HAP-1 (cell line): ENCODE results near the gene LRP6.

Experiments used
- DNase-seq, 2 experiments: peaks; one replicate each; pipeline ENCODE4 v3.0.0-alpha.2; 2016 to 2020; ENCODE audit warnings: low spot score in 2 of 2
- H3K27me3 ChIP-seq: fragments of 250-450 bp; sonication (Bioruptor Pico); 2 replicates; pipeline ENCODE4 v1.5.1; 2020; ENCODE audit warnings: low read depth, mild to moderate bottlenecking, moderate library complexity
- H3K36me3 ChIP-seq: fragments of 250-450 bp; sonication (Bioruptor Pico); replicated peaks from 2 replicates; pipeline ENCODE4 v1.5.1; 2020; ENCODE audit warnings: mild to moderate bottlenecking
- H3K4me1 ChIP-seq: fragments of 250-450 bp; sonication (Bioruptor Pico); 2 replicates; pipeline ENCODE4 v1.5.1; 2020; ENCODE audit warnings: mild to moderate bottlenecking
- H3K4me3 ChIP-seq: fragments of 250-450 bp; sonication (Bioruptor Pico); 2 replicates; pipeline ENCODE4 v1.5.1; 2020; ENCODE audit warnings: mild to moderate bottlenecking, moderate library complexity
- H3K9me3 ChIP-seq: fragments of 250-450 bp; sonication (Bioruptor Pico); 2 replicates; pipeline ENCODE4 v1.5.1; 2020; ENCODE audit warnings: mild to moderate bottlenecking, moderate library complexity
- in situ Hi-C: fragments of 300-500 bp; cut with MboI; formaldehyde crosslinking; loops from 3 replicates; pipeline ENCODE4 v1.14.3; 2020; ENCODE audit warnings: low sequenced_read_pairs, inconsistent platforms, mixed read lengths

Gene LRP6

GRCh38 chr12:12095021-12095420 is 171.8 kb downstream of the LRP6 start:
- no peaks in the 10 kb centered on the region for H3K9me3 ChIP-seq
- no peak overlapping the region for H3K4me3 ChIP-seq
- DNase-seq, result no peak
- H3K36me3 ChIP-seq, result no peaks in the 10 kb centered on the region
- in situ Hi-C loops, result no loop called here
- H3K27me3 ChIP-seq, result no peaks in the 10 kb centered on the region
- H3K4me1 ChIP-seq, result no peaks in the 10 kb centered on the region

- Histone ChIP-seq H3K27me3 (no peaks in the 10 kb centered on the region), H3K9me3 (no peaks in the 10 kb centered on the region), H3K36me3 (no peaks in the 10 kb centered on the region), H3K4me3 (no peak overlapping the region), H3K4me1 (no peaks in the 10 kb centered on the region)
- no peak for DNase-seq
- in situ Hi-C loops, result no loop called here
These were observed 172.4 kb downstream of the LRP6 start for GRCh38 chr12:12094481-12094880.

- H3K4me1 ChIP-seq, result peaks cover 5% of the 10 kb centered on the region
- in situ Hi-C loops, result no loop called here
- no peak overlapping the region for H3K4me3 ChIP-seq
- no peaks in the 10 kb centered on the region for H3K9me3 ChIP-seq
- no peaks in the 10 kb centered on the region for H3K36me3 ChIP-seq
- no peak for DNase-seq
- H3K27me3 ChIP-seq, result no peaks in the 10 kb centered on the region
These were observed 174.7 kb downstream of the LRP6 start for GRCh38 chr12:12091977-12092663.

- in situ Hi-C loops, result no loop called here
- Histone ChIP-seq H3K4me3 (no peak overlapping the region), H3K9me3 (no peaks in the 10 kb centered on the region)
These were observed 175.8 kb downstream of the LRP6 start for GRCh38 chr12:12091071-12091470.

GRCh38 chr12:12088761-12089160 is 178.1 kb downstream of the LRP6 start:
- in situ Hi-C loops, result loop anchor here (10.0 kb wide), 1 partner anchor 246 kb away; no protein-coding TSS in a partner anchor
- no peaks in the 10 kb centered on the region for H3K27me3 ChIP-seq
- H3K9me3 ChIP-seq, result no peaks in the 10 kb centered on the region
- H3K4me3 ChIP-seq, result no peak overlapping the region
- no peaks in the 10 kb centered on the region for H3K36me3 ChIP-seq
- H3K4me1 ChIP-seq, result peaks cover 17% of the 10 kb centered on the region
- no peak for DNase-seq

More at GRCh38 chr12:12091071-12091470, 175.8 kb downstream of the LRP6 start:
- no peaks in the 10 kb centered on the region for H3K36me3 ChIP-seq
- peaks cover 16% of the 10 kb centered on the region for H3K4me1 ChIP-seq
- H3K27me3 ChIP-seq, result no peaks in the 10 kb centered on the region
- DNase-seq, result no peak

GRCh38 chr12:12088147-12088546 is 178.7 kb downstream of the LRP6 start:
- in situ Hi-C loops, result loop anchor here (10.0 kb wide), 1 partner anchor 247 kb away; no protein-coding TSS in a partner anchor

GRCh38 chr12:12087693-12088034 is 179.2 kb downstream of the LRP6 start:
- Histone ChIP-seq H3K4me1 (peaks cover 17% of the 10 kb centered on the region), H3K4me3 (no peak overlapping the region), H3K27me3 (no peaks in the 10 kb centered on the region), H3K36me3 (no peaks in the 10 kb centered on the region), H3K9me3 (no peaks in the 10 kb centered on the region)
- no peak for DNase-seq
- in situ Hi-C loops, result loop anchor here (10.0 kb wide), 1 partner anchor 247 kb away; no protein-coding TSS in a partner anchor

More at GRCh38 chr12:12088147-12088546, 178.7 kb downstream of the LRP6 start:
- peaks cover 17% of the 10 kb centered on the region for H3K4me1 ChIP-seq
- no peak overlapping the region for H3K4me3 ChIP-seq
- H3K36me3 ChIP-seq, result no peaks in the 10 kb centered on the region
- no peaks in the 10 kb centered on the region for H3K27me3 ChIP-seq
- no peak for DNase-seq
- no peaks in the 10 kb centered on the region for H3K9me3 ChIP-seq

- H3K4me3 ChIP-seq, result no peak overlapping the region
- H3K4me1 ChIP-seq, result peaks cover 17% of the 10 kb centered on the region
- H3K9me3 ChIP-seq, result no peaks in the 10 kb centered on the region
- DNase-seq, result peak; percentile 77 to 88
- no peaks in the 10 kb centered on the region for H3K36me3 ChIP-seq
- no peaks in the 10 kb centered on the region for H3K27me3 ChIP-seq
- in situ Hi-C loops, result loop anchor here (10.0 kb wide), 1 partner anchor 248 kb away; no protein-coding TSS in a partner anchor
These were observed 179.7 kb downstream of the LRP6 start for GRCh38 chr12:12086973-12087692.

GRCh38 chr12:12086362-12086761 is 180.5 kb downstream of the LRP6 start:
- no peak for DNase-seq
- peaks cover 17% of the 10 kb centered on the region for H3K4me1 ChIP-seq
- H3K36me3 ChIP-seq, result no peaks in the 10 kb centered on the region
- no peaks in the 10 kb centered on the region for H3K9me3 ChIP-seq
- H3K27me3 ChIP-seq, result no peaks in the 10 kb centered on the region
- H3K4me3 ChIP-seq, result no peak overlapping the region
- in situ Hi-C loops, result loop anchor here (10.0 kb wide), 1 partner anchor 248 kb away; no protein-coding TSS in a partner anchor

GRCh38 chr12:12083688-12084087 is 183.2 kb downstream of the LRP6 start:
- no peak overlapping the region for H3K4me3 ChIP-seq
- H3K4me1 ChIP-seq, result peaks cover 17% of the 10 kb centered on the region
- H3K27me3 ChIP-seq, result no peaks in the 10 kb centered on the region
- no peaks in the 10 kb centered on the region for H3K9me3 ChIP-seq
- H3K36me3 ChIP-seq, result no peaks in the 10 kb centered on the region
- in situ Hi-C loops, result loop anchor here (10.0 kb wide), 1 partner anchor 251 kb away; no protein-coding TSS in a partner anchor
- no peak for DNase-seq

GRCh38 chr12:12081836-12082497 is 184.9 kb downstream of the LRP6 start:
- Histone ChIP-seq H3K4me3 (no peak overlapping the region), H3K27me3 (no peaks in the 10 kb centered on the region), H3K36me3 (no peaks in the 10 kb centered on the region), H3K4me1 (peaks cover 11% of the 10 kb centered on the region), H3K9me3 (no peaks in the 10 kb centered on the region)
- in situ Hi-C loops, result loop anchor here (10.0 kb wide), 1 partner anchor 253 kb away; no protein-coding TSS in a partner anchor
- peak; percentile 27 to 36 for DNase-seq

- no peaks in the 10 kb centered on the region for H3K4me1 ChIP-seq
- in situ Hi-C loops, result no loop called here
These were observed 187.6 kb downstream of the LRP6 start for GRCh38 chr12:12079291-12079690.

GRCh38 chr12:12072064-12072760 is 194.6 kb downstream of the LRP6 start:
- no peaks in the 10 kb centered on the region for H3K9me3 ChIP-seq
- no peak for DNase-seq
- in situ Hi-C loops, result no loop called here
- no peaks in the 10 kb centered on the region for H3K27me3 ChIP-seq
- H3K4me3 ChIP-seq, result no peak overlapping the region
- H3K4me1 ChIP-seq, result no peaks in the 10 kb centered on the region; the same call in 1 of the 2 replicates
- H3K36me3 ChIP-seq, result no peaks in the 10 kb centered on the region

More at GRCh38 chr12:12079291-12079690, 187.6 kb downstream of the LRP6 start:
- H3K27me3 ChIP-seq, result no peaks in the 10 kb centered on the region
- no peak overlapping the region for H3K4me3 ChIP-seq
- no peaks in the 10 kb centered on the region for H3K36me3 ChIP-seq
- no peak for DNase-seq
- no peaks in the 10 kb centered on the region for H3K9me3 ChIP-seq
